ENCODE measurements around the gene POR.

Gene POR

DNA sequence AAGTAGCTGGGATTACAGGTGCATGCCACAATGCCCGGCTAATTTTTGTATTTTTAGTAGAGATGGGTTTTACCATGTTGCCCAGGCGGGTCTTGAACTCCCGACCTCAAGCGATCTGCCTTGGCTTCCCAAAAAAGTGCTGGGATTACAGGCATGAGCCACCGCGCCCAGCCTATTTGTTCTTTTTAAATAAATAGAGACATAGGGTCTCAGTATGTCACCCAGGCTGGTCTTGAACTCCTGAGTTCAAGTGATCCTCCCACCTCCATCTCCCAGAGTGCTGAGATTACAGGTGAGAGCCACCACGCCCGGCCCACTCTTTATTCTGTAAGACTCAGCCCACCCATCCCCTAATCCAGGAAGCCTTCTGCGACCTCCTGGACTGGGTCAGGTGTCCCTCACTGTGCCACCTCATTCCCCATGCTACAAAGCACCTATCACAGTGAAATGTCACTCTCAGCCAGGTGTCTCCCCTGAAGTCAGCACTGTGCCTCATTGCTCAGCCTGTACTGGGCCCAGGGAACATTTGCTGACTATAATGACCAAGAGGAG, 76.7 kb downstream of the POR start:
- TF ChIP-seq, protein P1, sequence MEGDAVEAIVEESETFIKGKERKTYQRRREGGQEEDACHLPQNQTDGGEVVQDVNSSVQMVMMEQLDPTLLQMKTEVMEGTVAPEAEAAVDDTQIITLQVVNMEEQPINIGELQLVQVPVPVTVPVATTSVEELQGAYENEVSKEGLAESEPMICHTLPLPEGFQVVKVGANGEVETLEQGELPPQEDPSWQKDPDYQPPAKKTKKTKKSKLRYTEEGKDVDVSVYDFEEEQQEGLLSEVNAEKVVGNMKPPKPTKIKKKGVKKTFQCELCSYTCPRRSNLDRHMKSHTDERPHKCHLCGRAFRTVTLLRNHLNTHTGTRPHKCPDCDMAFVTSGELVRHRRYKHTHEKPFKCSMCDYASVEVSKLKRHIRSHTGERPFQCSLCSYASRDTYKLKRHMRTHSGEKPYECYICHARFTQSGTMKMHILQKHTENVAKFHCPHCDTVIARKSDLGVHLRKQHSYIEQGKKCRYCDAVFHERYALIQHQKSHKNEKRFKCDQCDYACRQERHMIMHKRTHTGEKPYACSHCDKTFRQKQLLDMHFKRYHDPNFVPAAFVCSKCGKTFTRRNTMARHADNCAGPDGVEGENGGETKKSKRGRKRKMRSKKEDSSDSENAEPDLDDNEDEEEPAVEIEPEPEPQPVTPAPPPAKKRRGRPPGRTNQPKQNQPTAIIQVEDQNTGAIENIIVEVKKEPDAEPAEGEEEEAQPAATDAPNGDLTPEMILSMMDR (IDR thresholded peaks at IDR 0.05; ENCODE audit: control insufficient read depth, insufficient read depth, low read depth, low read length, missing control alignments): no peak
- no peak for DNase-seq (ENCODE audit: low read depth)
- no peak overlapping the region for H3K4me3 ChIP-seq (ENCODE audit: control insufficient read depth, low read depth, low read length)

DNA sequence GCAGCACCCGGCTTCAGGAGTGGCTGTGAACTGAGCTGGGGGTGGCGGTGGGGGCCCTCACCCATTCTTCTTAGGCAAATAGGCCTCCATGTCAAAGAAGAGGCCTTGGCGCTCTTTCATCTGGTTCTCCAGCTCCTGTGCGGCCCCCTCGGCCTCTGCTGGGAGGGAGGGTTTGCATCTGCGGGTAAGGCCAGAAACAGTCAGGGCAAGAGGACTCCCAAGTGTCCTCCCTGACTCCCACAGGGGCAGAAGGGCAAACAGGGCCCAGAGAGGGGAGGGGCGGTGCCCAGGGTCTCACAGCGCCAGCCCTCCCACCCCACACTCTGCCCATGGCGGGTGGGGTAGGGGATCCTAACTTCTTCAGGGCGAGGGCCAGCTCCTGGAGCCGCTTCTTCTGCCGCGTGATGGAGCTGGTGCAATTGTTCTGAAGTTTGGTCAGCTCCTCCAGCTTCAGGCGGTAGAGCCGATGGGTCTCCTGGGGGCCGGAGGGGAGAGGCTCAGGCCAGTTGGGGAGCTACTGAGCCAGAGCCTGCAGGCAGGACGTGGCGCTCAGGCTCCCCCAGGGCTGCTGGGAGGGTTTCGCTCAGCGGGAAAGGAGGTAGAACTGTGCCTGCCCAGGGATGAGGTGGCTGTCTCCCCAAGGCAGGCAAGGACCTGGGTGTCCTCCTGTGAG, 77.3 kb downstream of the POR start:
- H3K4me3 ChIP-seq (ENCODE audit: control insufficient read depth, low read depth, low read length): no peak overlapping the region
- TF ChIP-seq, protein P1 (IDR thresholded peaks at IDR 0.05; ENCODE audit: control insufficient read depth, insufficient read depth, low read depth, low read length, missing control alignments): no peak
- DNase-seq (ENCODE audit: low read depth): no peak

DNA sequence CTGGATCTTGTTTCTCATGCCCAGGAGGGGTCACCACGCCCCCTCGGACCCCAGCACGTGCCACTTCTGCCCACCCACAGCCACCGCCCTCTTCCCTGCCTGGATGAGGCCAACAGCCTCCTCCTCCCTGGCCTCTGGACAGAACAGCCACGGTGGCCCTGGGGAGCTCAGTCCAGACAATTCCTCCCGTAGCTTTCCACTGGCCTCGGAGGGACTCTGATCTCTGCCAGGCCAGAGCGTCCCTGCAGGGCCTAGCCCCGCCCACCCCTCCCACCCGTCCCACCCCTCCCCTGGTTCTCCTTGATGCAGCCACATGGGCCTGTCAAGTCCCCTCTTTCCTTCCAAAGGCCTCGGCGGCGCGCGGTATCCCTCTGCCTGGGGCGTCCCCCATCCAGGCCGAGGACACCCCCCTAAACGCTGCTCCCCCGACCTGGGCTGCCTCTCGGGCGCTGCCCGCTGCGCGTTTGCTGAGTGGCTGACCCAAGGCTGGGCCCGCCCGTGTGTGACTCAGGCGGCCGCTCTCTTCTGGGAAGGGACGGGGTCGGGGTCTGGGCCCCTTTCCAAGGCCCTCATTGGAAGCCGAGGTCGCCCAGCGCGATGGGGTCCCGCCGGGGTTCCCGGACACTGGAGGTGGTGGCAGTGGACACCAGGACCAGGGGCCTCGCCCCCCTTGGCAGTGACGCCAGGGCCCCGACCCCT, 78.9 kb downstream of the POR start:
- TF ChIP-seq, protein P1 (IDR thresholded peaks at IDR 0.05; ENCODE audit: control insufficient read depth, insufficient read depth, low read depth, low read length, missing control alignments): no peak
- no peak for DNase-seq (ENCODE audit: low read depth)
- H3K4me3 ChIP-seq (ENCODE audit: control insufficient read depth, low read depth, low read length): peak overlapping the region; percentile 80

DNA sequence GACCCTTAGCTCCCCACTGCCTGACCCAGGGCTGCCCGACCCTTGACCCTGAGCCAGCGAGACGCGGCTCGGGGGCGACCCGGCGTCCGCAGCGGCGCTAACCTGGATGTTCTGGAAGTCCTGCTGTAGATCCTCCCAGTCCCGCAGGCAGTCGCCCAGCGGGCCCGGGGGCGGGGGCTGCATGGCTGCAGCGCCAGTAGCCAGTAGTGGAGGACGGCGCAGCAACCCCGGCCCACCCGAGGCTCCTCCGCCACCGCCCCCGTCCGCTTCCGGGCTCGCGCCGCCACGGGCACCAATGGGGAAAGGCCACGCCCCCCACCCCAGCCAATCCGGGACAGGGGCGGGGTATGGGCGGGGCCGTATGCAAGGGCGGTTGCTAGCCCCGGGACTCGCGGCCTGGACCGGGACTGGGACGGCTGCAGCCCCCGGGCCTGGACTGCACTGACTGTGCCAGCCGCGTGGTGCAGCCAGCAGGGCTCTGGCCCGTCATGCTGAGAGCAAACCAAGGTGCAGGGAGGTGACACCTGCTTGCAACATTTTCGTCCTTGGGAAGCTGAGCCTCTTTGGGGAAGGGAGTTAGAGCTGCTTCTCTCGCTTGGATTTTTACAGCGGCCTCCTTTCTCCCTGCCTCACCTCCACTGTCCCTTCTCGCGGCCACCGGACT, 79.6 kb downstream of the POR start, which contains the start of gene TMEM120A:
TSS of gene TMEM120A (minus strand) at position 208 of the 664 bp plus-strand sequence. CDS start at position 183, 25 bp downstream.
- TF ChIP-seq, protein P1 (IDR thresholded peaks at IDR 0.05; ENCODE audit: control insufficient read depth, insufficient read depth, low read depth, low read length, missing control alignments): peak; percentile 14
- DNase-seq (ENCODE audit: low read depth): peak; percentile 43
- H3K4me3 ChIP-seq (ENCODE audit: control insufficient read depth, low read depth, low read length): peak within 1 kb of the TSS; percentile 80

DNA sequence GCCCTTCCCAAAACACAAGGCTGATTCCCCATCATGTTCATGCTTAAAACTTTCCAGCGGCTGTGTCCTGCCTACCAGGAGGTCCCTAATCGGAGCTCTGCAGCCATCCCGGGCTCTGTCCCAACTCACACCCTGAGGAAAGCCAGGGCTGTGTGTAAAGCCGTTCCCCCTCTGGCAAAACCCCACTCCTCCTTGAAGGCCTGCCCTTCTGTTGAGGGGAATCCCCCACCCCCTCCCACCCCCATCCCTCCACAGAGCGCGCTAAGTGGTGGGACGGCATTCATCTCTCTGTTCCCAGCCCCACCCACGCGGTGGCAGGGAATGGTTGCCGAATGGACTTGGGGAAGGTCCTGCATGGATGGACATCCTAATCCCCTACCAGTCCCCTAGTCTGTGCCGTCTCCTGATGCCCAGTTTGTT, 80.1 kb downstream of the POR start:
- DNase-seq (ENCODE audit: low read depth): no peak
- TF ChIP-seq, protein P1 (IDR thresholded peaks at IDR 0.05; ENCODE audit: control insufficient read depth, insufficient read depth, low read depth, low read length, missing control alignments): no peak
- peak overlapping the region; percentile 43 for H3K4me3 ChIP-seq (ENCODE audit: control insufficient read depth, low read depth, low read length)

DNA sequence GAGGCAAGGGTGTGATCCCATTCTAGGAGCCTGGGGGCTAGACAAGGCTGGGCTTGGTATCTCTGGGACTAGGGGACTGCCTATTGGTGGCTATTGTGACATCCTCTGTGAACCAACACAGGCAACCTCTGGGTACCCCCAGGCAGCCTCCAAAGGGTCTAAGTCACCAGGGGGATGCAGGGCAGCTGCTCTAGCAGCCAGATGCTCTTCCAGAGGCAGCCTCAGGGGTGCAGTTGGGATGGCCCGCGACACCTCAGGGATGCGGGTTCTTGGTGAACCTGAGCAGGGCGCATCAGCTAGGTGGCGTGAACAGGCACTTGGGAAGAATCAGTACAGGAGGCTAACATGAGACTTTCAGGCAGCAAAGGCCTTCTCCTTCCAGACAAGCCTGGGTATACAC, 81.0 kb downstream of the POR start:
- no peak for DNase-seq (ENCODE audit: low read depth)
- TF ChIP-seq, protein P1 (IDR thresholded peaks at IDR 0.05; ENCODE audit: control insufficient read depth, insufficient read depth, low read depth, low read length, missing control alignments): no peak
- H3K4me3 ChIP-seq (ENCODE audit: control insufficient read depth, low read depth, low read length): no peak overlapping the region

Measured in AG09309 (cell line).